Measurements from ENCODE around the gene OR51B5. TPM values are rescaled to one million over a fixed set of nuclear protein-coding genes. Genes with fewer than 3 reads are reported as not detected.
"Not testable (repeated sequence)": the region's sequence is repeated elsewhere in the genome, so short reads cannot be mapped to it uniquely, and the experiment has no call there.

Gene OR51B5
- total RNA-seq, 1 donor from 2014 or later: 1.4 TPM

- intact Hi-C loops (cut with DNase I): no loop called here
- DNase-seq (ENCODE audit: low spot score): no peak
- ATAC-seq: no peak
These were observed 3.5 kb downstream of the OR51B5 start for GRCh38 chr11:5339771-5340322.

- ATAC-seq; intact Hi-C loops (cut with DNase I); DNase-seq (ENCODE audit: low spot score): not testable (repeated sequence)
These were observed 6.1 kb downstream of the OR51B5 start for GRCh38 chr11:5337253-5337652.

GRCh38 chr11:5336331-5336730, 7.0 kb downstream of the OR51B5 start:
- DNase-seq (ENCODE audit: low spot score) (no peak), ATAC-seq (no peak)
- intact Hi-C loops (cut with DNase I): no loop called here

GRCh38 chr11:5335170-5335569, 8.2 kb downstream of the OR51B5 start:
- intact Hi-C loops (cut with DNase I): no loop called here
- no peak for DNase-seq (ENCODE audit: low spot score)
- no peak for ATAC-seq

- intact Hi-C loops (cut with DNase I): no loop called here
- ATAC-seq (no peak), DNase-seq (ENCODE audit: low spot score) (no peak)
These were observed 19.1 kb downstream of the OR51B5 start, which contains the start of gene OR51B2 for GRCh38 chr11:5324197-5324596. TSS of gene OR51B2 (minus strand) at chr11:5324297. CDS start at chr11:5324297, 0 bp downstream.

- intact Hi-C loops (cut with DNase I): no loop called here
- DNase-seq (ENCODE audit: low spot score) (no peak), ATAC-seq (no peak)
These were observed 26.0 kb downstream of the OR51B5 start for GRCh38 chr11:5317292-5317691.

GRCh38 chr11:5313326-5314023, 29.8 kb downstream of the OR51B5 start:
- ATAC-seq; intact Hi-C loops (cut with DNase I); DNase-seq (ENCODE audit: low spot score): not testable (repeated sequence)

- no peak for DNase-seq (ENCODE audit: low spot score)
These were observed 32.9 kb downstream of the OR51B5 start for GRCh38 chr11:5310423-5310822.

GRCh38 chr11:5307256-5308019, 35.9 kb downstream of the OR51B5 start:
- intact Hi-C loops (cut with DNase I): no loop called here
- no peak for DNase-seq (ENCODE audit: low spot score)
- no peak for ATAC-seq

More at GRCh38 chr11:5310423-5310822, 32.9 kb downstream of the OR51B5 start:
- intact Hi-C loops (cut with DNase I): no loop called here
- ATAC-seq: no peak

GRCh38 chr11:5304046-5304445, 39.3 kb downstream of the OR51B5 start:
- intact Hi-C loops (cut with DNase I): no loop called here
- DNase-seq (ENCODE audit: low spot score) (no peak), ATAC-seq (no peak)

GRCh38 chr11:5303626-5304025, 39.7 kb downstream of the OR51B5 start:
- ATAC-seq (no peak), DNase-seq (ENCODE audit: low spot score) (no peak)
- intact Hi-C loops (cut with DNase I): no loop called here

- intact Hi-C loops (cut with DNase I): no loop called here
- DNase-seq (ENCODE audit: low spot score) (no peak), ATAC-seq (no peak)
These were observed 41.5 kb downstream of the OR51B5 start, which contains the start of gene OR51B4 for GRCh38 chr11:5301846-5302245. TSS of gene OR51B4 (minus strand) at chr11:5301946. CDS start at chr11:5301946, 0 bp downstream.

GRCh38 chr11:5300251-5300650, 43.1 kb downstream of the OR51B5 start:
- DNase-seq (ENCODE audit: low spot score): no peak
- intact Hi-C loops (cut with DNase I): no loop called here
- ATAC-seq: no peak

GRCh38 chr11:5298451-5298850, 44.9 kb downstream of the OR51B5 start:
- no peak for DNase-seq (ENCODE audit: low spot score)
- intact Hi-C loops (cut with DNase I): no loop called here

GRCh38 chr11:5297721-5298323, 45.5 kb downstream of the OR51B5 start:
- DNase-seq (ENCODE audit: low spot score) (no peak), ATAC-seq (no peak)
- intact Hi-C loops (cut with DNase I): no loop called here

More at GRCh38 chr11:5298451-5298850, 44.9 kb downstream of the OR51B5 start:
- no peak for ATAC-seq

- DNase-seq (ENCODE audit: low spot score); ATAC-seq; intact Hi-C loops (cut with DNase I): not testable (repeated sequence)
These were observed 48.9 kb downstream of the OR51B5 start for GRCh38 chr11:5294342-5294995.

- intact Hi-C loops (cut with DNase I): no loop called here
- DNase-seq (ENCODE audit: low spot score): no peak
- no peak for ATAC-seq
These were observed 50.3 kb downstream of the OR51B5 start for GRCh38 chr11:5293028-5293427.
